HG03097 (cell line): ENCODE results near the gene GGT5.

Experiments used
- ATAC-seq: cut with Tn5 transposase; IDR thresholded peaks from one replicate; pipeline ENCODE4 v1.9.1; 2021; ENCODE audit not compliant: unreplicated experiment, low FRiP score

Gene GGT5

GRCh38 chr22:24170188-24170587 lies 74.7 kb downstream of the GGT5 start:
- ATAC-seq = no peak
